ENCODE data around the gene APOA4.
"Not testable (repeated sequence)": the region's sequence is repeated elsewhere in the genome, so short reads cannot be mapped to it uniquely, and the experiment has no call there.

Gene APOA4

DNA sequence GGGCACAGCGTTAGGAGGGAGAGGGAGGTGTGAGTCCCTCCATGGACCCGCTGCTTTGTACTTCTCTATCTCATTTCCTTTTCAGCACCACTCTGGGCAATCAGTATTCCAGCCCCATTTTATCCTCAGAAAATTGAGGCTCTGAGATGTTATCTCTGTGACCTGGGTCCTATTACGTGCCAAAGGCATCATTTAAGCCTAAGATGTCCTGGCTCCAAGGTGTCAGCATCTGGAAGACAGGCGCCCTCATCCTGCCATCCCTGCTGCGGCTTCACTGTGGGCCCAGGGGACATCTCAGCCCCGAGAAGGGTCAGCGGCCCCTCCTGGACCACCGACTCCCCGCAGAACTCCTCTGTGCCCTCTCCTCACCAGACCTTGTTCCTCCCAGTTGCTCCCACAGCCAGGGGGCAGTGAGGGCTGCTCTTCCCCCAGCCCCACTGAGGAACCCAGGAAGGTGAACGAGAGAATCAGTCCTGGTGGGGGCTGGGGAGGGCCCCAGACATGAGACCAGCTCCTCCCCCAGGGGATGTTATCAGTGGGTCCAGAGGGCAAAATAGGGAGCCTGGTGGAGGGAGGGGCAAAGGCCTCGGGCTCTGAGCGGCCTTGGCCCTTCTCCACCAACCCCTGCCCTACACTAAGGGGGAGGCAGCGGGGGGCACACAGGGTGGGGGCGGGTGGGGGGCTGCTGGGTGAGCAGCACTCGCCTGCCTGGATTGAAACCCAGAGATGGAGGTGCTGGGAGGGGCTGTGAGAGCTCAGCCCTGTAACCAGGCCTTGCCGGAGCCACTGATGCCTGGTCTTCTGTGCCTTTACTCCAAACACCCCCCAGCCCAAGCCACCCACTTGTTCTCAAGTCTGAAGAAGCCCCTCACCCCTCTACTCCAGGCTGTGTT is 5.8 kb upstream of the APOA4 start:
- FAIRE-seq: no peak

DNA sequence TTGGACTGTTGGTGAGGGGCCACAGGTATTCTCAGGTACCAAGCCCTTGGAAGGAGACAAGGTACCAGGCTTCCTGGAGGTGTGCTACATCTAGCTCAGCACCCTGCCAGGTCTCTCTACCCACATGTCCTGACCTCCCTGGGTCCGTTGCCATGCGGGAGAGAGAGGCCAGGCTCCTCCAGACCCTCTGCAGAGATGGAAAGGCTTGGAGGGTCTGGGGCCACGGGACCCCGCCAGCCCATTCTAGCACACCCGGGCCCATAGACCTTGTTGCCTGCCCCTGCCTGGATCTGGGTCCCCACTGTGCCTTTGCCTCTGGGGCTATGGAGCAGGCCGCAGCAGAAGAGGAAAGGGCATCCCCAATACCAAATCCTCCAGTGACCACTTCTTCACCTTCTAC is 4.4 kb upstream of the APOA4 start:
- FAIRE-seq: no peak

DNA sequence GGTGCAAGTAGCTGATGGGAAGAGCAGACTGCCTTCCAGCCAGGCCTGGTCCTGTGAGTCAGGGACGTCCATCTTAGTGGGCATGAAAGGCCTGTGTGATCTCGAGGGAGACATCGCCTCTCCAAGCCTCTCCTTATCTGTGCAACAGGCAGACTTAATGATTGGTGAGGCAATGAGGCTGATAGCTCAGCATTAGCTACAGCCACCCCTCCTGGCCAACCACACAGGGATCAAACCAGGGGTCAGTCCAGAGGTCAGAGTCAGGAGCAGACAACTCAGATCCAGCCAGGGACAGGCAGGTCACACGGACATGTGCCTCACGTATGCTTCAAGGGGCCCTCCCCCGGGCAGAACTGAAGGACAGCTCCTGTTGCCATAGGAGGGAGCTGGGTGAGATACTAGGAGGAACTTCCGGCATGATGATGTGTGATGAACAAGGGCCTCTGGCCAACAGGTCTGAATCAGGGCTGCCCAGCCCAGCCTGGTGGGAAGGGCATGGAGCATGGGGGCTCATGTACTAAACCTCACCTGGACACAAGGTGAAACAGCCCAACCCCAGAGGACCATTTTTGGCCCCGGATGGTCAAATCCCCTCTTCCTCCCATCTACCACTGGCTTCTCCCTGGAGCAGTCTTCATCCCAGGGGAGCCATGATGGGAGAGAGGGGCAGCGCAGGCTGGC is 3.8 kb upstream of the APOA4 start:
- no peak for FAIRE-seq

DNA sequence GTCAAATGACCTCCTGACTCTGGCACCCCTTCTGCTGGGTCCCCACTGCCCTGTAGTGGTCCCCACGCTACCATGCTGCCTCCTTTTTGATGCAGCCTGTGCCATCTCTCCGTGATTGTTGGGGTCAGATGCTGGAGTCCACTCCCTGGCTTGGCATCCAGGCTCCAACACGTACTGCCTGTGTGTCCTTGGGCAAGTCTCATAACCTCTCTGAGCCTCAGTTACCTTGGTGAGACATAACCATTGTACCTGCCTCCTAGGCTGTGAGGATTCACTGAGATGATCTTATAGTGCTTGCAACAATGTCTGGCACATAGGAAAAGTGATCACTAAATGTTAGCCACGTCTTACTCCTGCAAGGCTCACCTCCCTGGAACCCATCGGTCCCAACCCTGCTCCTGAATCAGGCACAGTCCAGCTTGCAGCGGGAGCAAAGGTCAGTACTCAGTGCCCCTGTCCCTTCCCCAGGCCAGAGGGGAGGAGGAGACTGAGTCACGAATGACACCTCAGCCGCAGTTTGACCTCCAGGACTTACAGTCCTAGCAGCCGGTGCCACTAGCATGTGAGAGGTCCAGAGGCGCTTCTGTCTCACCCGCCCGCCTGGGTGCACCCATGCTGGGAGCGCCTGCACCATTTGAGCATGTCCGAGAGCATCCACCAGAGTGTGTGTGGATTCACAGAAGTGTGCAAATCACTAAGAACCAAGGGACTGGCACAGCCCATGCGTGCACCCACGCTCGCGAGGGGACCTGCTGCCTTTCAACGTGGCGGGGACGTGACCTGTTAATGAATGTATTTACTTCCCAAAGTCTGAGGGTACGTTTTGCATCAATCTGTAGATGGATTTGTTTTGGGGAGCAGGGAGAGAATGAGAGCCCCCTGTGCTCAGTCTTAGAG is 3.0 kb upstream of the APOA4 start:
- FAIRE-seq: no peak

DNA sequence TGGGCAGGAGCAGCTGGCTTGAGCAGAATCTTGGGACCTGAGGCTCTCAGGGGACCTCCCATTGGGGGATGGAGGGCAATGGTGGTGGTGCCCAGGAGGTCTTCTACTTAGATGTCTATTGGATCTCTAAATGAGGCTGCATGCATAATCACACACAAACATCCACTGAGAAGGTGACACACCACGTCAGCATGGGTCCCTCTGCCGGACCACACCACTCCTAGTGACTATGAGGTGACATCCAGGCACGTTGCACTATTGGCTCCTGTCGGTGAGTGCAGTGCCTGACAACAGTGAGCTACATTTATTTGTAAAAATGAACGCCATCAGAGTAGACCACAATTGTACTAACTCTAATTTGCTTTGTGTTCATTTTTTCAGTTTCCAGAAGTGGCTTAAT is 2.3 kb upstream of the APOA4 start:
- FAIRE-seq: no peak

DNA sequence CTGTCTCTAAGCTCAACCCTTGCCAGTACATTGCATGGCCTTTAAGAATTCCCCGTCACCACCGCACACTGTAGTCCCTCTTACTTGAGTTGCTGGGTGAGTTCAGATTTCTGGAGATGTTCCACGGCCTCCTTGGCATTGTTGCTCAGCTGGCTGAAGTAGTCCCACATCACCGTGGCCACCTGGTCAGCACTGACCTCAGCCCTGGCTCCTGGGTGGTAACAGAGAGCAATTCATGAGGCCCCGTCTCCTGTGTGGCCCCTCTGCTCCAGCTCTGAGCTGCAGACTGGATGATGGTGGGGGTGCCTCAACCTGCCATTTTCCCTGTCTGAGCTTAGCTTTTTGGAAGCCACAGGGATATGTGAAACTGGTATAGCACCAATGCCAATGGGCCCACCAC is 529 bp downstream of the APOA4 start:
- FAIRE-seq: no peak

DNA sequence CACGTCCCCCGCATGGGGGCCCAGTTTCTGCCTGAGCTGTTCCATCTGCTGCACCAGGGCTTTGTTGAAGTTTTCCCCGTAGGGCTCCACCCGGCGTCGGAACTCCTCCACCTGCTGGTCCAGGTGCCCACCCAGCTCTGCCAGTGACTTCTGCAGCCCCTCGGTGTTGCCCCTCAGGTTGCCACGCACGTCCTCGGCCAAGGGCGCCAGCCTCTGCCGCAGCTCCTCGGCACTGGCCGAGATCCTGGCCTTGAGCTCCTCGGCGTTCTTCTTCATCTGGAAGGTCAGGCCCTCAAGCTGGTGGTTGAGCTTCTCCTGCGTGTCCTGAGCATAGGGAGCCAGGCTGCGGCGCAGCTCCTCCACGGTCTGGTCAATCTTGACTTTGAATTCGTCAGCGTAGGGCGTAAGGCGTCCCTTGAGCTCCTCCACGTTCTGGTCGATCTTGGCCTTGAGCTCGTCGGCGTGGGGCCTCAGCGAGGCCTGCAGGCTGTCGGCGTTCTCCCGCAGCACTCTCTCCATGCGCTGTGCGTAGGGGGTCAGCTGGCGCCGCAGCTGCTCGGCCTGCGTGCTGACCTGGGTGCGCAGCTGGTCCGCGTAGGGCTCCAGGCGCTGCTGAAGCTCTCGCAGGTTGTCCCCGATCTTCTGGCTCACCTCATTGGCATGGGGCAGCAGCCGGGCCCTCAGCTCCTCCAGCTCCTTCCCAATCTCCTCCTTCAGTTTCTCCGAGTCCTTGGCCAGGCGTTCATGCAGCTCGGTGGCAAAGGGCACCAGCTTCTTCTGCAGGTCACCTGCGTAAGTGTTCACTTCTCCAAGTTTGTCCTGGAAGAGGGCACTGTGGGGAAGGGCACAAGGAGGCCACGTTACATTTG is 1.8 kb downstream of the APOA4 start:
- FAIRE-seq: no peak

DNA sequence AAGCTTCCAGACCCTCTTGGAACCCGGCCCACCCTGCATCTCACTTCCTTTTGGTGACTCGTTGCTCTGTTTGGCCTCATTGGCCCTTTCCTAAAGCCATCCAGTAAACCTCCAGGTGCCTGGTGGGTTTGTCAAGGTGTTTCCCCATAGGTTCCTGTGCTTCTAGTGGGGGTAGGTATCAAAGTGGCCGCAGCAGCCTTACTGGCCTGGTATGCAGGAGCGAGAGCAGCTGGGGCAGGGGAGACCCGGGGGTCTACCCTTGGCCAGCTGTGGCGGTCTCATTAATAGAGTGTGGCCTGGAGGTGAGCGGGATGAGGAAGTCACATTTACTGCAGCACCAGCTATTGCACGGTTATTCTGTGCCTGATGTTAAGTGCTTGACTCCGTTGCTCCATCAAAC is 4.1 kb downstream of the APOA4 start:
- no peak for FAIRE-seq

DNA sequence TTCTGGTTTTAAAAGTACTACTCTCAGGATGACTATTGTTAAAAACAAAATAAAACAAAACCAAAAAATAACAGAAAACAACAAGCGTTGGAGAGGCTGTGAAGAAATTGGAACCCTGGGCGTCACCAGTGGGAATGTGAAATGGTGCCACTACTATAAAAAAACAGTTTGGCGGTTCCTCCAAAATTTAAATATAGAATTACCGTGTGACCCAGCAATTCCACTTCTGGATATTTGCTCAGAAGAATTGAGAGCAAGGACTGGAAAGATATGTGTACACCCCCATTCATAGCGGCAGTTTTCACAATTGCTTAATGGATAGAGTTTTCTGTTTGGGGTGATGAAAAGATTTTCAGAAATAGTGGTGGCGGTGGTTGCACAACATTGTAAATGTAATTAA is 8.6 kb downstream of the APOA4 start:
- FAIRE-seq: no peak

DNA sequence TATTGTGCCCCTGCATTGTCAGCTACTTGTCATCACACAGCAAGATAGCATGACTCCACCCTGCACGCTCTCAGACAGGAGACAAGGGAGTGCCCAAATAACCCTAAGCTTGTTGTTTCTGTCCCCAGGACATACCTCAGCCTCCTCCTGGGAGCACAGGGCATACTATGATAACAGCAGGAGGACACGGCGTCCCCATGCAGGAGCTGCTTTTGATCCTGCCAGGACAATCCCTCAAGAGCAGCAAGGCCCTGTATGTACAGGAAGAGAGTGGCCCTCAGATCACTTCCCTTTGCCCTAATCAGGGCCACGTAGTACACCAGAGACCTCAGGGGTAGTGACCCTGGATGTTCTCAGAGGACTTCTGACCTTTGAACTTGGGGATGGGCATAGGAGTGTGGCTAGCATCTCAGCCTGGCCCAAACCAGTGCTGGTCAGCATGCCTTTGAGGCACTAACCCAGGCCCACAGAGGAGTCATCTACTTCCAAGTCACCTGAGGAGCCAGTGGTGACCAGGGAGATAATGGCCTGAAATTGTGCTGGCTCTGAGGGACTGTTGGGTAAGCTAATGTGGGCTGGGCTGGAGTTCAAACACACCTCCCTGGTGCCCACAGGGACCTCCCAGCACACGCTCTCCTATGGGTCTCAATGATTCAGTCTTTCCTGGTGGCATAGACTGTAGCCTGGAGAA is 9.2 kb downstream of the APOA4 start:
- no peak for FAIRE-seq

DNA sequence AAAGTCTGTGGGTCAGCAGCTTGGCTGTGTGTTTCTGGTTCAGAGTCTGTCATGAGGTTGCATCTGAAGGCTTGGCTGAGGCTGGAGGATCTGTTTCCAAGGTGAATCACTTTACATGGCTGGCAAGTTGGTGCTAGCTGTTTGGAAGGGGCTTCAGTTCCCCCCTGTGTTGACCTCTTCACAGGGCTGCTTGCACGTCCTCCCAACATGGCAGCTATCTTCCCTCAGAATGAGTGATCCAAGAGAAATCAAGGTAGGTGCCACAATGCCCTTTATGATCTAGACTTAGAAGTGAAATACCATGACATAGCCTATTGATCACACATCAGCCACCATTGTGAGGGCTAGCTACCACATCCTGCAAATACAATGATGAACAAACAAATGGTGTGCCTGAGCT is 9.9 kb downstream of the APOA4 start:
- no peak for FAIRE-seq

DNA sequence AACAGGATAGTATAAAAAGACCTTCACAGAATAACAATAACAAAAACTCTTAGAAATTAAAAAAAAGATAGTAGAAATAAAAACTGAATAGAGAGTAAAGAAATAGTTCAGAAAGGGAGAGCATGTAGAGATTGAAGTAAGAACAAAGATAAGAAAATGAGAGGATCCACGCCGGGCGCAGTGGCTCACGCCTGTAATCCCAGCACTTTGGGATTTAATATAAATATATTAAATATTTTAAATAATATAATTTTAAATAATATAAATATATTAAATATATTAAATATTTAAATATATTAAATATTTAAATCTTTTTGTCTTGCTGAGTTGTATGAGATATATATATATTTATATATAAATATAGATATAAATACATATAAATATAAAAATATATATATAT is 11.0 kb downstream of the APOA4 start:
- peak; percentile 99 for FAIRE-seq

DNA sequence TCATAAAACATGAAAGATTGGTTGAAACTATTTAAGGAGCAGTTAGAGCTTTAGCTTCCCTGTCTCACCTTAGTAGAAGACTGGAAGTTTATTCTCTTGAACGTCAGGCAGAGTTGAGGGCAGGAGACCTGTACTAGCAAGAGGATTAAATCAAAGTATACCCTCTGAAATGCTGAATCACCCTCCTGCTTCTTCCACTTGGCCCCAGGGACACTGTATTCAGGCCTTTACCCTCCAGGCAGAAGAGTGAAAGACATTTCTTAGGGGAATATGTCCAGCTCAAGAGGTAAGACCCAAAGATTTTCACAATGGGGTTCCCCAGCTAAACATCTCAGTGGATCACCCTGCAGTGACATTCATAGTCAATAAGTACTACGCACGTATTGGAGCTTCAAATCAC is 11.9 kb downstream of the APOA4 start:
- FAIRE-seq: no peak

DNA sequence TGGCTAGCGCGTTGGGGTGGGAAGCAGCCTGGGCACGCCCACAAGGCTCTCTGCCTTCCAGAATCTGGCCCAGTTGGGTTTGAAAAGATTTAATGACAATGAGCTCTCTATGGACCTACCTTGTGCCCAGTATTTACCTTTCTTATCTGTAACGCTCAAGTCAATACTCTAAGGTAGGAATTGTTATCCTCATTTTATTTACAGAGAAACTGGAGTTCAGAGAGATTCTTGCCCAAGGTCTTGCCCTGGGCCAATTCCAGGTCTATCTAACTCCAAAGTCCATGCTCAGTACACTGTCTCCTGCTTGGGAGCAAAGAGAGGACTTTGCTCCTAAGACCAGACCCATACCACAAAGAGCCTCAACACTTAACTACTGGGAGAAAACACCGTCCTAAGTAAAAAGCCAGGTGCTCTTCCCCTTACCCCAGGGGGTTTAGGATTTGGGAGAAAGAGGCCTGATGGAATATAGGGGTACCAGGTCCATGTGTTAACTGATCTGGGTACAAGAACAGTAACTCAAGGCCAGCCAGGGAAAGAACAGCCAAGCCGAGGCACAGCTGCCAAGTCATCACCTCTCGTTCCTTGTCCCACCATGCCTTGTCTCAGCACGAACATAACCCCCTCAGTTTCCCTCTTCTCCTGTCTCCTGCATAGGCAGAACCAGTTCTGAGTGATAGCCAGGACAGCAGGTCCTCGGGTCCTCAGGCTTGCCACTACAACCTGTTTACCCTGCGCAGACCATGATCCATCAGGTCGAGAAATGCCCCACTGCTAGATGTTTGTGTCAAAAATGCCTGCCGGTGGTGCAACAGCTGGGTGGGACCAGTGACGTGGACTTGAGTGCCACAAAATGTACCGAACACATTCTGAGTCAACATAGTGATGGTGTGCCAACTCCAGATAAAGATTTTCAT is 14.6 kb downstream of the APOA4 start:
- FAIRE-seq: no peak

DNA sequence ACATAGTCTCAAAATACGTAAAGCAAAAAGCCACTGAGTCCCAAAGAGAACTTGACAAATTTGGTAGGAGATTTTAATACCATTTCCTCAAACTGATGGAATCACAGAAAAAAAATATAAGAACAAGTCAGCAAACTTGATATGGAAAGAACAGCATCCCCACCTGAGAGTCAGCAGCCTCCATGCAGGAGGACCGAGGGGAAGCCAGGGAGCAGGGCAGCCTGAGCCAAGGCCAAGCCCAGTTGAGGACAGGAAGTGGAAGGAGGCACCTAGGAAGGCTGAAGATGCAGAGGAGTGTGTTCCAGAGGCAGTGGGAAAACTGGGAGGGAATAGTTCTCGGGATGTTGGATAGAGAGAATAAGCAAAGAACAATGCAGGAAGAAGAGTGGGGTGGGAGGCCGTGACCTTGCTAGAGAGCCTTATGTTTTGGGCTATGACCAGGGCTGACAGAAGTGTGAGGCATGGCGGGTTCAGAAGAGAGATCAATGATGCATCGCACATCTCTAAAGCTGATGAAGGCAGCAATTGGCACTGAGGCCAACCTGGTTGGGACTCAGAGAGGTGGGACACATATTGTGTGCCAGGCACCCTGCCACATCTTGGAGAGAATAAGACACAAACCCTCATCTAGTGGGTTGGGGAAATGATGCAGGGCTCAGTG is 15.4 kb downstream of the APOA4 start:
- no peak for FAIRE-seq

DNA sequence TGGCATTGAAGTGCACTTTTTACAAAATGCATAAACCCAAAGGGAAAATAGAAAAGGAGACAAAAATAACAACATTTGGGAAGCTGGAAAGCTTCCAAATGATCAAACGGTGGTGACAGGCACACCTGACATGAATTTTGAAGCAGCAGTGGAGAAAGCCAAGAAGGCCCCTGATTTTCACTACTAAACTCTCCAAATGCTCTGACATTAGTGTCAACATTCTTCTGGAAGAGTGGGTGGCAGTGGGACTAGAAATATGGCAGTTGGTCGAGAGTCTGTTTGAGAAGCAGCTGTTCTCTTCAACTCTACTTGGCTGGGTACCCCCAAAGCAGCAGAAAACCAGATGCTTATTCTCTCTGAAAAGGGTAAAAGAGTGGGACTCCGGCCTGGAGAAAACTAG is 19.1 kb downstream of the APOA4 start:
- FAIRE-seq: no peak

DNA sequence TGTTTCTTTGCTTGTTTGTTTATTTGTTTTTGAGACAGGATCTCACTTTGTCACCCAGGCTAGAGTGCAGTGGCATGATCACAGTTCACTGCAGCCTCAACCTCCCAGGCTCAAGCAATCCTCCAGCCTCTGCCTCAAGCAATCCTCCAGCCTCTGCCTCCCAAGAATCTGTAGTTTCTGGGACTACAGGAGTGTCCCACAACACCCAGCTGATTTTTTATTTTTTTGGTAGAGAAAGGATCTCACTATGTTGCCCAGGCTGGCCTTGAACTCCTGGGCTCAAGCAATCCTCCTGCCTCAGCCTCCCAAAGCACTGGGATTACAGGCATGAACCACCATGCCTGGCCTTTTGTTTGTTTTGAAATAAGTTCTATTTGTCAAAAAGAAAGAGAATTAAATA is 21.4 kb downstream of the APOA4 start:
- not testable (repeated sequence) for FAIRE-seq

DNA sequence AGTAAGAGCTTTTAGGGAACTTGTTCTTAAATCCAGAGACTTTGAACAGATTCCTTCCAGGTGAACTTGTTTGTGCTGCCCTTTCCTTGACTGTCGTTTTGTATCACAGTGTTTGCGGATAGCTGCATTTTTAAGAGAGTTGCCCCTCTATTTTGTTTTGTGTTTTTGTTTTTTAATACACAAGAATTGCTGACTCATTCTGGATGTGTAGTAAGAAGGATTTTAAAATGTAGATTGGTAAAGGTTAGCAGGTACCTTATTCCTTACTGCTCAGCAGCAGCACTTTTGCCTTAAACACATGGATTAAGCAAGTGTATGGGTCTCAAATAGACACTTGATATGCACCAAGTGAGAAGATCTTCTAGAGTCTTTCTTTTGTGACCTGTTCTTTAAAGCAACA is 22.5 kb downstream of the APOA4 start:
- no peak for FAIRE-seq

DNA sequence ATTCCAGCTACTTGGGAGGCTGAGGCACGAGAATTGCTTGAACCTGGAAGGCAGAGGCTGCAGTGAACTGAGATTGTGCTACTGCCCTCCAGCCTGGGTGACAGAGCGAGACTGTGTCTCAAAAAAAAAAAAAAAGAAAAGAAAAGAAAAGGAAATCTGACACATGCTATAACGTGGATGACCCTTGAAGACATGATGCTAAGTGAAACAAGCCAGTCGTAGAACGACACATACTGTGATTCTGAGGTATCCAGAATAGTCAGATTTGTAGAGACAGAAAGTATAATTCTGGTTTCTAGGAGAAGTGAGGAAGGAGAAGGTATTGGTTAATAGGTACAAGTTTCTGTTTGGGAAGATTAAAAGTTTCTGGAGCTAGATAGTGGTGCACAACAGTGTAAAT is 24.7 kb downstream of the APOA4 start:
- FAIRE-seq: no peak

DNA sequence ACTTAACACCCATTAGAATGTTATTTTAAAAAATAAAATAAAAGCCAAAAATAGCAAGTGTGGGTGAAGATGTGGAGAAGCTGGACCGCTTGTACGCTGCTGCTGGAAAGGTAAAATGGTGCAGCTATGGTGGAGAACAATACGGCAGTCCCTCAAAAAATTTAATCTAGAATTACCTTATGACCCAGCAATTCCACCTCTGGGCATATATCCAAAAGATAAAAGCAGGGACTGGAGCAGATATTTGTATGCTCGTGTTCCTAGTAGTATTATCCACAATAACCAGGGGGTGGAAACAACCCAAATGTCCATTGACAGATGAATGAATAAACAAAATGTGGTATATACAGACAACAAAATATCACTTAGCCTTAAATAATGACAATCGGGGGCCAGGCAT is 25.3 kb downstream of the APOA4 start:
- no peak for FAIRE-seq

Data from G401.6 (cell line).